ENCODE measurements around the gene TBC1D9. TPM values are rescaled to one million over a fixed set of nuclear protein-coding genes. Genes with fewer than 3 reads are reported as not detected.
"Not testable (repeated sequence)": the region's sequence is repeated elsewhere in the genome, so short reads cannot be mapped to it uniquely, and the experiment has no call there.

Gene TBC1D9
- total and polyA plus RNA-seq, 2 donors (not counting 1 experiment from before 2014, with no cell fraction given), result 48.9 to 235 TPM

GRCh38 chr4:140748171-140748570, 8.0 kb downstream of the TBC1D9 start:
- intact Hi-C loops (cut with micrococcal nuclease), result loop anchor here (10.0 kb wide), 1 partner anchor 223 kb away; the partner anchor contains the start of gene ELMOD2
- peak overlapping the region; percentile 0 for H3K4me3 Mint-ChIP-seq

GRCh38 chr4:140746546-140746945, 9.6 kb downstream of the TBC1D9 start:
- POLR2A ChIA-PET, result not testable (repeated sequence)
- WGBS (ENCODE audit: insufficient coverage), result 50% methylated on average over 2 of the region's 7 CpGs

More at GRCh38 chr4:140748171-140748570, 8.0 kb downstream of the TBC1D9 start:
- Histone ChIP-seq H3K4me1 (ENCODE audit: control insufficient read depth in 2 of 2, insufficient read depth in 2 of 2, low read length in 2 of 2) (peaks cover 39 to 70% of the 10 kb centered on the region in 2 donors), H3K4me2 (replicated peaks; ENCODE audit: low read depth, low read length, poor library complexity, severe bottlenecking) (no peak overlapping the region), H3K4me3 (ENCODE audit: control extremely low read depth in 1 of 5, extremely low read depth in 1 of 5, insufficient read depth in 1 of 5, low read depth in 2 of 5, low read length in 4 of 5) (peak overlapping the region in 1 of 5 experiments; percentile 3), H3K27me3 (replicated peaks in 1 of 4; ENCODE audit: control extremely low read depth in 1 of 4, control insufficient read depth in 3 of 4, insufficient read depth in 4 of 4, low read length in 3 of 4) (no peaks in the 10 kb centered on the region), H3K79me2 (ENCODE audit: control insufficient read depth, insufficient read depth, low read length) (peaks cover 96% of the 10 kb centered on the region), H3K27ac (ENCODE audit: low read length in 2 of 2) (no peak overlapping the region), H2AFZ (ENCODE audit: insufficient read depth, low read depth, low read length, poor library complexity, severe bottlenecking) (no peak overlapping the region), H3K36me3 (replicated peaks in 1 of 2; ENCODE audit: control extremely low read depth in 1 of 2, control insufficient read depth in 1 of 2, extremely low read depth in 1 of 2, insufficient read depth in 2 of 2, low read length in 1 of 2) (peaks cover 2 to 9% of the 10 kb centered on the region in 2 experiments), H4K20me1 (ENCODE audit: control insufficient read depth, insufficient read depth, low read length, poor library complexity, severe bottlenecking) (no peaks in the 10 kb centered on the region), H3K9ac (ENCODE audit: low read length) (no peak overlapping the region), H3K9me3 (ENCODE audit: control extremely low read depth in 1 of 3, control insufficient read depth in 2 of 3, insufficient read depth in 1 of 3, low read length in 2 of 3) (peaks cover 5 to 8% (median 8%) of the 10 kb centered on the region in 3 donors)
- ChIA-PET POLR2A (no interaction called here), CTCF (interaction anchor here (1.2 to 1.5 kb wide), 2 partner anchors 9 to 102 kb away, joined by 4 to 7 read pairs; no protein-coding TSS in a partner anchor)
- TF ChIP-seq, protein P1, sequence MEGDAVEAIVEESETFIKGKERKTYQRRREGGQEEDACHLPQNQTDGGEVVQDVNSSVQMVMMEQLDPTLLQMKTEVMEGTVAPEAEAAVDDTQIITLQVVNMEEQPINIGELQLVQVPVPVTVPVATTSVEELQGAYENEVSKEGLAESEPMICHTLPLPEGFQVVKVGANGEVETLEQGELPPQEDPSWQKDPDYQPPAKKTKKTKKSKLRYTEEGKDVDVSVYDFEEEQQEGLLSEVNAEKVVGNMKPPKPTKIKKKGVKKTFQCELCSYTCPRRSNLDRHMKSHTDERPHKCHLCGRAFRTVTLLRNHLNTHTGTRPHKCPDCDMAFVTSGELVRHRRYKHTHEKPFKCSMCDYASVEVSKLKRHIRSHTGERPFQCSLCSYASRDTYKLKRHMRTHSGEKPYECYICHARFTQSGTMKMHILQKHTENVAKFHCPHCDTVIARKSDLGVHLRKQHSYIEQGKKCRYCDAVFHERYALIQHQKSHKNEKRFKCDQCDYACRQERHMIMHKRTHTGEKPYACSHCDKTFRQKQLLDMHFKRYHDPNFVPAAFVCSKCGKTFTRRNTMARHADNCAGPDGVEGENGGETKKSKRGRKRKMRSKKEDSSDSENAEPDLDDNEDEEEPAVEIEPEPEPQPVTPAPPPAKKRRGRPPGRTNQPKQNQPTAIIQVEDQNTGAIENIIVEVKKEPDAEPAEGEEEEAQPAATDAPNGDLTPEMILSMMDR (IDR thresholded peaks at IDR 0.05), result no peak
- TF ChIP-seq EZH2 (IDR thresholded peaks at IDR 0.05; ENCODE audit: borderline replicate concordance, insufficient read depth, low read depth, low read length, poor library complexity, severe bottlenecking), result no peak
- Mint-ChIP-seq H3K4me1 (peaks cover 71% of the 10 kb centered on the region), H3K27me3 (no peaks in the 10 kb centered on the region), H3K27ac (no peak overlapping the region), H3K9me3 (ENCODE audit: insufficient read depth) (peaks cover 2% of the 10 kb centered on the region)
- DNase-seq (no peak), ATAC-seq (ENCODE audit: low read depth) (no peak)
- no CpG with 5 or more reads among the region's 1 CpG for WGBS (ENCODE audit: insufficient coverage)

More at GRCh38 chr4:140746546-140746945, 9.6 kb downstream of the TBC1D9 start:
- not testable (repeated sequence) for H3K27me3 Mint-ChIP-seq; H3K9me3 ChIP-seq (ENCODE audit: control extremely low read depth in 1 of 3, control insufficient read depth in 2 of 3, insufficient read depth in 1 of 3, low read length in 2 of 3); H3K9me3 Mint-ChIP-seq (ENCODE audit: insufficient read depth); H3K4me2 ChIP-seq (replicated peaks; ENCODE audit: low read depth, low read length, poor library complexity, severe bottlenecking); DNase-seq; H2AFZ ChIP-seq (ENCODE audit: insufficient read depth, low read depth, low read length, poor library complexity, severe bottlenecking); H3K27me3 ChIP-seq (replicated peaks in 1 of 4; ENCODE audit: control extremely low read depth in 1 of 4, control insufficient read depth in 3 of 4, insufficient read depth in 4 of 4, low read length in 3 of 4); H3K4me3 ChIP-seq (ENCODE audit: control extremely low read depth in 1 of 5, extremely low read depth in 1 of 5, insufficient read depth in 1 of 5, low read depth in 2 of 5, low read length in 4 of 5); H3K36me3 ChIP-seq (replicated peaks in 1 of 2; ENCODE audit: control extremely low read depth in 1 of 2, control insufficient read depth in 1 of 2, extremely low read depth in 1 of 2, insufficient read depth in 2 of 2, low read length in 1 of 2); H4K20me1 ChIP-seq (ENCODE audit: control insufficient read depth, insufficient read depth, low read length, poor library complexity, severe bottlenecking); ATAC-seq (ENCODE audit: low read depth); H3K9ac ChIP-seq (ENCODE audit: low read length)
- H3K27ac Mint-ChIP-seq, result peak overlapping the region; percentile 62
- Histone ChIP-seq H3K27ac (ENCODE audit: low read length in 2 of 2) (peak overlapping the region in 1 of 2 donors; percentile 91), H3K79me2 (ENCODE audit: control insufficient read depth, insufficient read depth, low read length) (peaks cover 91% of the 10 kb centered on the region), H3K4me1 (ENCODE audit: control insufficient read depth in 2 of 2, insufficient read depth in 2 of 2, low read length in 2 of 2) (peaks cover 49 to 68% of the 10 kb centered on the region in 2 donors)
- intact Hi-C loops (cut with micrococcal nuclease), result loop anchor here (10.0 kb wide), 1 partner anchor 222 kb away; the partner anchor contains the start of gene ELMOD2
- CTCF ChIA-PET, result interaction anchor here (1.0 kb wide), 1 partner anchor 61 kb away, joined by 4 read pairs; no protein-coding TSS in a partner anchor
- peaks cover 73% of the 10 kb centered on the region for H3K4me1 Mint-ChIP-seq
- peak overlapping the region; percentile 36 for H3K4me3 Mint-ChIP-seq

Data from B cell (primary cell).